HEK293T (cell line): Measurements from ENCODE around the gene USH1C.

ENCODE experiments used
- BHLHE40 ChIP-seq: fragments of 450-650 bp; IDR thresholded peaks from 2 replicates; pipeline ENCODE4 v1.6.1; 2016; ENCODE audit warnings: mild to moderate bottlenecking, moderate library complexity, borderline replicate concordance
- CTBP1 ChIP-seq: fragments of 450-650 bp; IDR thresholded peaks from 2 replicates; pipeline ENCODE4 v1.6.1; 2016; ENCODE audit warnings: borderline replicate concordance
- LEF1 ChIP-seq: fragments of 450-650 bp; IDR thresholded peaks from 2 replicates; pipeline ENCODE4 v1.6.1; 2017; ENCODE audit warnings: mild to moderate bottlenecking, borderline replicate concordance
- NFRKB ChIP-seq: fragments of 450-650 bp; IDR thresholded peaks from 2 replicates; pipeline ENCODE4 v1.6.1; 2016; ENCODE audit warnings: mild to moderate bottlenecking, moderate library complexity
- PKNOX1 ChIP-seq: fragments of 450-650 bp; IDR thresholded peaks from 2 replicates; pipeline ENCODE4 v1.6.1; 2016
- SP1 ChIP-seq: fragments of 450-650 bp; IDR thresholded peaks from 2 replicates; pipeline ENCODE4 v1.6.1; 2017
- SUZ12 ChIP-seq: fragments of 450-650 bp; IDR thresholded peaks from 2 replicates; pipeline ENCODE4 v1.6.1; 2016; ENCODE audit warnings: mild to moderate bottlenecking
- TARDBP ChIP-seq: fragments of 450-650 bp; IDR thresholded peaks from 2 replicates; pipeline ENCODE4 v1.6.1; 2016

- TF ChIP-seq SP1: no peak
- TF ChIP-seq BHLHE40: no peak
- TF ChIP-seq TARDBP: no peak
- no peak for TF ChIP-seq PKNOX1
- TF ChIP-seq NFRKB: no peak
- TF ChIP-seq LEF1: no peak
- TF ChIP-seq CTBP1: no peak
- no peak for TF ChIP-seq SUZ12
Observed at GRCh38 chr11:17490938-17491337, 53.3 kb downstream of the USH1C start.
